Epithelial cell of esophagus (primary cell): Measurements from ENCODE around the gene GABPB2.

Source experiments
- DNase-seq: peaks from one replicate; pipeline ENCODE4 v3.0.0; 2010; ENCODE audit warnings: low read depth
- H3K4me3 ChIP-seq: 2 replicates; pipeline ENCODE4 v1.5.1; 2011; ENCODE audit warnings: mild to moderate bottlenecking, low read length, control low read depth
- TF ChIP-seq, protein P1 (sequence below): IDR thresholded peaks from 2 replicates; pipeline ENCODE4 v1.5.1; 2011; ENCODE audit warnings: low read depth, mild to moderate bottlenecking, low read length, control low read depth, inconsistent platforms; ENCODE audit not compliant: insufficient read depth; ENCODE audit errors: missing control alignments

Gene GABPB2

DNA sequence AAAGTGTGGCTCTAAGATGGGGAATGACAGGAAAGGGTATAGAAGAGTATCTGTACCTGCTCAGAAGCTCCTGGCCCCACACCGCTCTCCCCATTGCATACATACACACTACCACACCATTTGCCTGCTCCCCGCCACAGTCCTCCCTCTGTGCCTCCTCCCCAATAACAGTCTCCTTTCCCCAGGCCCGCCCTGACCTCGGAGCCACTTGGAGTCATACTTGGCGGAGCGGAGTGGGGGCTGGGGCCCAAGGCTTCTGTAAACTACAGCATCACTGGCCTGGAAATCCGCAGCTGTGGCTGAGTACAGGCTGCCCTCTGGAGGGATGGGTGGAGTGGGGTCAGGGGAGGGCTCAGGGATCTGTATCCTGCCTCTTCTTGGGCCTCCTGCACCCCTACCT is 67.2 kb downstream of the GABPB2 start:
- DNase-seq: no peak
- TF ChIP-seq, protein P1, sequence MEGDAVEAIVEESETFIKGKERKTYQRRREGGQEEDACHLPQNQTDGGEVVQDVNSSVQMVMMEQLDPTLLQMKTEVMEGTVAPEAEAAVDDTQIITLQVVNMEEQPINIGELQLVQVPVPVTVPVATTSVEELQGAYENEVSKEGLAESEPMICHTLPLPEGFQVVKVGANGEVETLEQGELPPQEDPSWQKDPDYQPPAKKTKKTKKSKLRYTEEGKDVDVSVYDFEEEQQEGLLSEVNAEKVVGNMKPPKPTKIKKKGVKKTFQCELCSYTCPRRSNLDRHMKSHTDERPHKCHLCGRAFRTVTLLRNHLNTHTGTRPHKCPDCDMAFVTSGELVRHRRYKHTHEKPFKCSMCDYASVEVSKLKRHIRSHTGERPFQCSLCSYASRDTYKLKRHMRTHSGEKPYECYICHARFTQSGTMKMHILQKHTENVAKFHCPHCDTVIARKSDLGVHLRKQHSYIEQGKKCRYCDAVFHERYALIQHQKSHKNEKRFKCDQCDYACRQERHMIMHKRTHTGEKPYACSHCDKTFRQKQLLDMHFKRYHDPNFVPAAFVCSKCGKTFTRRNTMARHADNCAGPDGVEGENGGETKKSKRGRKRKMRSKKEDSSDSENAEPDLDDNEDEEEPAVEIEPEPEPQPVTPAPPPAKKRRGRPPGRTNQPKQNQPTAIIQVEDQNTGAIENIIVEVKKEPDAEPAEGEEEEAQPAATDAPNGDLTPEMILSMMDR: no peak
- no peak overlapping the region for H3K4me3 ChIP-seq

DNA sequence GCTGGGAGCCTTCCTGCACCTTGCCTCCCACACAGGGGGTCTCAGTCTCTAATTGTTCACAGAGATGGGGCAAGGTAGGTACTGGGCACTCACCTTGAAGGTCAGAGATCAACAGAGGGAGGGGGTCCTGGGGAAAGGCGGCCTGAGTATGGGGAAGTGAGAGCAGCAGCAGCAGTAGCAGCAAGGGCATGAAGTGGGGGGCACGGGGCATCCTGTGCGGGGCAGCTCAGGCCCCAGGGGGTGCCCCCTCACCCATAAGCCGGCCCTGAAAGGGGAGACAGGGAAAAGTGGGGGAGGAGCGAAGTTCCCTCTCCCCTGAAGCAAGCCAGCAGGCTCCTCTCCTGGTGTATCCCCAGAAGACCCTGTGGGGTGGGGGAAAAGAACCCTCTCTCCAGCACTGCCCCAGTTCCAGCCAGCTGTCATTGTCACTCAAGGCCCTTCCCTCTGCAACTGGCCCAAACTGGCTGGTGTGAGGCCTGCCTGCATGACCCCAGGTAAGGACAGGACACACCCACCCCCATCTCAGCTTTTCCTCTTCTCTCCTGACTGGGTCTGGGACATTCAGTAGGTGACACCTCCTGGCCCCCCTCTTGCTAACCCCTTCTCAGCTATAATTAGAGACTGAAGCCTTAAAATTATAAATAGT is 72.0 kb downstream of the GABPB2 start:
- H3K4me3 ChIP-seq: no peak overlapping the region
- no peak for DNase-seq
- TF ChIP-seq, protein P1: no peak

DNA sequence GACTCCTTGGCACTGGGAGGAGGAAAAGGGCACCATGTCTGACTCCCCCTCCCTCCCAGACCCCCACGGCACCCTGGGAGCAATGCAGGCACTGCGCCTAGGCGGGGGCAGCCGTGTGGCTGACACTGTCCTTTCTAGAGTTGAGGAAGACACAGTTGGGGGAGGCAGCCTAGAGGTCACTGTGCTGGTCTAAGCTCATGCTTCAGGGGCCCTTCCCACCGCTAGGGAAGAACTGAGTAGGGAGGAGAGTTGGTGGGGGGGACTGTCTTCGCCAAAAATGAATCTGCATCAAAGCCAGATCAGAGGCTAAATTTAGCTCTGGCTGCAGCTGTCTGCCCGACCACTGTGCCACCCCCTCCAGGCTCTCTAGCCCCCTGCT is 72.5 kb downstream of the GABPB2 start:
- no peak for DNase-seq
- no peak overlapping the region for H3K4me3 ChIP-seq
- TF ChIP-seq, protein P1: no peak

- H3K4me3 ChIP-seq: no peak overlapping the region
- no peak for DNase-seq
- TF ChIP-seq, protein P1: no peak
Observed at GRCh38 chr1:151143986-151144385, 73.4 kb downstream of the GABPB2 start.

DNA sequence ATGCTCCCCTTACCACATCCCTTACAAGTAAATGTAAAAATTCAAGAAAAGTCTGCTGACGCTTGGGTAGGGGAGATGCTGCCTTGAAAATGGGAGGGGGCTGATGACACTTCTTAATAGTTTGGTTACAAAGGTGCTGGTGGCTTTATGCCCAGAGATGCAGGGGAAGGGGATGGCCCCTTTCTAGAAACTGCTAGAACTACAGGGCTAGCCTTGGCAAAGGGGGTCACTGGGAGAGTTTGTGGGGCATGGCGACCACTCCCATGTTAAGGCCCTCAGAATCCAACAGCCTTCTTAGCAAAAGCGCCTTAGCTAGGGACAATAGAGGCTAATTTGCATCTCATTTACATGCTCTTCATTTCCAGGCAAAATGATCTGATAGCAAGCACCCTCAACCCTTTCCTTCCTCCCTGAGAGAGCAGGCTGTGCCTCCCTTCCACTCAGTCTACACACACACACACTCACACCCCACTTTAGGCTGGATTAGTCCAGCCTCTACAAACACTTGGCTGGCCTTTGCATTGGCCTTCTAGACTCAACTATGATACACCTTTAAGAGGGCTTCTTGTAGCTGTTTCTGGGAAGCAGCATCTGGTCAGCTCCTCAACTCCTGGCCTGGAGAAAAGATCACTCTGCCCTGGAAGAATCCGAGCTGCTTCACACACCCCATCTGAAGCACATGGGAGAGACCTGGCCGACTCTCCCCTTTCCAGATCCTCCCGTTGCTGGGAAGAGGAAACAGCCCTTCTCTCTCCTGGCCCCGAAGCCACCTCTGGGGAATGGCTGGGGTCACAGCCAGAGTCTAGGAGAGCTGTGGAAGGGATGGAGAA is 74.1 kb downstream of the GABPB2 start:
- no peak overlapping the region for H3K4me3 ChIP-seq
- DNase-seq: no peak
- TF ChIP-seq, protein P1: no peak

DNA sequence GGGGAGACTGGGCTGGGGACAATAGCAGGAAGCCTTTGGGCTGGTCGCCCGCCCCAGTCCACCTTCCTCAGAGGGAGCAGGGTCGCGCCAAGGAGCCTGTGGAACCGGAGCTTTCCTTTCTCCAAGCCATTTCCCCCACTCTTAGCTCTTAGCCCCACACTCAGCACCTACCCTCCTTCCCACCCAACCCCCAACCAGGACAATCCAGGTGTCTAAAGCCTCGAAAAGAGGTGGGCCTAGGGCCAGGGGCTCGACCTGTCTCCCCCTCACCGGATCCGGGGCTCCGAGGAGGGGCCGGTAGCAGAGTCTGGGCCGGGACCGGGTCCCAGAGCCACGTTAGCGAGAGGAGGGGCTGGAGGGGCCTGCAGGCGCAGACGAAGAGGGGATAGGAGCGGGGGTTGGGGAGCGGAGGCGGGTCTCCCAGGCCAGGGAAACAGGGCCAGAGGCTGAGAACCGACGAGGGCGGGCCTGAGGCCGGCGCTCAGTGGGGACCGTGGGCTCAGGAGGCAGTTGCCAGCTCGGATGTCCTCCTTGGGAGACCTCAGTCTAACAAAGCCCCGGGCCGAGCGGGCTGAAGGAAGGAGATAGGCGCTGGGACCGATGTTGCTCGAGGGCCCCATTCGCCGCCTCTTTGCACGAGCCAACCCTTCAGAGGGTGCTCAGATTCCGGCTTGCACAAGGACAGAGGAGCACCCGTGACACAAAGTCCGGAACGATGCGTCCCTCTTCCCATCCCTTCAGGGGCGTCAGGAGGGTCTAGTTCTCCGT is 74.9 kb downstream of the GABPB2 start:
- DNase-seq: peak; percentile 22
- TF ChIP-seq, protein P1: no peak

More for the DNA sequence above, 74.9 kb downstream of the GABPB2 start:
- peak overlapping the region; percentile 63 for H3K4me3 ChIP-seq
